Tibial artery (tissue), 4 donors: ENCODE measurements around the gene INHBB.

Experiments
- DNase-seq, 2 donors: peaks; one replicate each; pipeline ENCODE4 v3.0.0-alpha.2; 2019
- H3K27ac ChIP-seq, 2 donors: fragments of 200-600 bp; sonication (generic) in 1 of 2; 1 replicate in 1 of 2; 2 replicates in 1 of 2; pipeline ENCODE4 v1.5.1; 2018 to 2019; ENCODE audit warnings: mild to moderate bottlenecking in 1 of 2
- H3K27me3 ChIP-seq, 2 donors: fragments of 200-600 bp; sonication (generic) in 1 of 2; one replicate each; pipeline versions ENCODE4 v1.5.1 to v1.6.0; 2016 to 2019
- H3K36me3 ChIP-seq, 3 donors: fragments of 200-600 bp; sonication (generic) in 2 of 3; one replicate each; pipeline ENCODE4 v1.5.1; 2016 to 2019; ENCODE audit warnings: mild to moderate bottlenecking in 2 of 3
- H3K4me1 ChIP-seq, 4 donors: fragments of 200-600 bp; sonication (generic) in 2 of 4; 1 replicate in 3 of 4; 2 replicates in 1 of 4; pipeline ENCODE4 v1.5.1; 2016 to 2019
- H3K4me3 ChIP-seq, 2 donors: fragments of 200-600 bp; sonication (generic) in 1 of 2; 1 replicate in 1 of 2; 2 replicates in 1 of 2; pipeline ENCODE4 v1.5.1; 2018 to 2019; ENCODE audit warnings: mild to moderate bottlenecking in 2 of 2
- H3K9me3 ChIP-seq, 3 donors: fragments of 200-600 bp; sonication (generic) in 1 of 3; one replicate each; pipeline ENCODE4 v1.5.1; 2016 to 2019
- intact Hi-C: fragments of 100-400 bp; cut with DNase I; formaldehyde crosslinking; loops from one replicate; pipeline ENCODE4 v1.15.0; 2023; ENCODE audit warnings: low total_unique reads
- TF ChIP-seq, protein P1 (sequence below), 2 experiments: fragments of 200-600 bp in 1 of 2; fragments of 450-650 bp in 1 of 2; IDR thresholded peaks; one replicate each; pipeline ENCODE4 v1.5.1; 2017 to 2019; ENCODE audit warnings: antibody characterized with exemption in 2 of 2, mild to moderate bottlenecking in 1 of 2, moderate library complexity in 1 of 2

INHBB gene

DNA sequence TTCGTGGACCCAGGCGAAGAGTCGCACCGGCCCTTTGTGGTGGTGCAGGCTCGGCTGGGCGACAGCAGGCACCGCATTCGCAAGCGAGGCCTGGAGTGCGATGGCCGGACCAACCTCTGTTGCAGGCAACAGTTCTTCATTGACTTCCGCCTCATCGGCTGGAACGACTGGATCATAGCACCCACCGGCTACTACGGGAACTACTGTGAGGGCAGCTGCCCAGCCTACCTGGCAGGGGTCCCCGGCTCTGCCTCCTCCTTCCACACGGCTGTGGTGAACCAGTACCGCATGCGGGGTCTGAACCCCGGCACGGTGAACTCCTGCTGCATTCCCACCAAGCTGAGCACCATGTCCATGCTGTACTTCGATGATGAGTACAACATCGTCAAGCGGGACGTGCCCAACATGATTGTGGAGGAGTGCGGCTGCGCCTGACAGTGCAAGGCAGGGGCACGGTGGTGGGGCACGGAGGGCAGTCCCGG lies 3.5 kb downstream of the INHBB start:
- peaks cover 0 to 23% (median 13%) of the 10 kb centered on the region in 3 donors for H3K36me3 ChIP-seq
- H3K27me3 ChIP-seq = peaks cover 0 to 1% of the 10 kb centered on the region in 2 donors
- no peaks in the 10 kb centered on the region for H3K9me3 ChIP-seq
- H3K27ac ChIP-seq = no peak overlapping the region
- TF ChIP-seq, protein P1, sequence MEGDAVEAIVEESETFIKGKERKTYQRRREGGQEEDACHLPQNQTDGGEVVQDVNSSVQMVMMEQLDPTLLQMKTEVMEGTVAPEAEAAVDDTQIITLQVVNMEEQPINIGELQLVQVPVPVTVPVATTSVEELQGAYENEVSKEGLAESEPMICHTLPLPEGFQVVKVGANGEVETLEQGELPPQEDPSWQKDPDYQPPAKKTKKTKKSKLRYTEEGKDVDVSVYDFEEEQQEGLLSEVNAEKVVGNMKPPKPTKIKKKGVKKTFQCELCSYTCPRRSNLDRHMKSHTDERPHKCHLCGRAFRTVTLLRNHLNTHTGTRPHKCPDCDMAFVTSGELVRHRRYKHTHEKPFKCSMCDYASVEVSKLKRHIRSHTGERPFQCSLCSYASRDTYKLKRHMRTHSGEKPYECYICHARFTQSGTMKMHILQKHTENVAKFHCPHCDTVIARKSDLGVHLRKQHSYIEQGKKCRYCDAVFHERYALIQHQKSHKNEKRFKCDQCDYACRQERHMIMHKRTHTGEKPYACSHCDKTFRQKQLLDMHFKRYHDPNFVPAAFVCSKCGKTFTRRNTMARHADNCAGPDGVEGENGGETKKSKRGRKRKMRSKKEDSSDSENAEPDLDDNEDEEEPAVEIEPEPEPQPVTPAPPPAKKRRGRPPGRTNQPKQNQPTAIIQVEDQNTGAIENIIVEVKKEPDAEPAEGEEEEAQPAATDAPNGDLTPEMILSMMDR (IDR thresholded peaks at IDR 0.05) = no peak
- H3K4me3 ChIP-seq = no peak overlapping the region
- intact Hi-C loops = loop anchor here (5.0 to 10.0 kb wide), 2 partner anchors 188 to 725 kb away; no protein-coding TSS in a partner anchor
- DNase-seq = no peak
- peaks cover 0 to 27% (median 21%) of the 10 kb centered on the region in 4 donors for H3K4me1 ChIP-seq

DNA sequence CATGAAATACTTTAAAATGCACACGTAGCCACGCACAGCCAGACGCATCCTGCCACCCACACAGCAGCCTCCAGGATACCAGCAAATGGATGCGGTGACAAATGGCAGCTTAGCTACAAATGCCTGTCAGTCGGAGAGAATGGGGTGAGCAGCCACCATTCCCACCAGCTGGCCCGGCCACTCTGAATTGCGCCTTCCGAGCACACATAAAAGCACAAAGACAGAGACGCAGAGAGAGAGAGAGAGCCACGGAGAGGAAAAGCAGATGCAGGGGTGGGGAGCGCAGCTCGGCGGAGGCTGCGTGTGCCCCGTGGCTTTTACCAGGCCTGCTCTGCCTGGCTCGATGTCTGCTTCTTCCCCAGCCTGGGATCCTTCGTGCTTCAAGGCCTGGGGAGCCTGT lies 4.1 kb downstream of the INHBB start:
- peaks cover 0 to 21% (median 17%) of the 10 kb centered on the region in 4 donors for H3K4me1 ChIP-seq
- TF ChIP-seq, protein P1 (IDR thresholded peaks at IDR 0.05) = no peak
- no peak for DNase-seq
- H3K27ac ChIP-seq = no peak overlapping the region
- H3K4me3 ChIP-seq = no peak overlapping the region
- no peaks in the 10 kb centered on the region for H3K27me3 ChIP-seq
- no peaks in the 10 kb centered on the region for H3K9me3 ChIP-seq
- intact Hi-C loops = no loop called here
- H3K36me3 ChIP-seq = peaks cover 0 to 23% (median 13%) of the 10 kb centered on the region in 3 donors

DNA sequence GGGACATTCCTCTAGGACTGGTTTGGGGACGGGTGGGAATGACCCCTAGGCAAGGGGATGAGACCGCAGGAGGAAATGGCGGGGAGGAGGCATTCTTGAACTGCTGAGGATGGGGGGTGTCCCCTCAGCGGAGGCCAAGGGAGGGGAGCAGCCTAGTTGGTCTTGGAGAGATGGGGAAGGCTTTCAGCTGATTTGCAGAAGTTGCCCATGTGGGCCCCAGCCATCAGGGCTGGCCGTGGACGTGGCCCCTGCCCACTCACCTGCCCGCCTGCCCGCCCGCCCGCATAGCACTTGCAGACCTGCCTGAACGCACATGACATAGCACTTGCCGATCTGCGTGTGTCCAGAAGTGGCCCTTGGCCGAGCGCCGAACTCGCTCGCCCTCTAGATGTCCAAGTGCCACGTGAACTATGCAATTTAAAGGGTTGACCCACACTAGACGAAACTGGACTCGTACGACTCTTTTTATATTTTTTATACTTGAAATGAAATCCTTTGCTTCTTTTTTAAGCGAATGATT lies 4.9 kb downstream of the INHBB start:
- no peak overlapping the region for H3K4me3 ChIP-seq
- H3K9me3 ChIP-seq = no peaks in the 10 kb centered on the region
- peaks cover 0 to 20% (median 17%) of the 10 kb centered on the region in 4 donors for H3K4me1 ChIP-seq
- TF ChIP-seq, protein P1 (IDR thresholded peaks at IDR 0.05) = no peak
- DNase-seq = no peak
- H3K27me3 ChIP-seq = no peaks in the 10 kb centered on the region
- H3K36me3 ChIP-seq = peaks cover 0 to 23% (median 13%) of the 10 kb centered on the region in 3 donors
- intact Hi-C loops = no loop called here
- H3K27ac ChIP-seq = no peak overlapping the region

DNA sequence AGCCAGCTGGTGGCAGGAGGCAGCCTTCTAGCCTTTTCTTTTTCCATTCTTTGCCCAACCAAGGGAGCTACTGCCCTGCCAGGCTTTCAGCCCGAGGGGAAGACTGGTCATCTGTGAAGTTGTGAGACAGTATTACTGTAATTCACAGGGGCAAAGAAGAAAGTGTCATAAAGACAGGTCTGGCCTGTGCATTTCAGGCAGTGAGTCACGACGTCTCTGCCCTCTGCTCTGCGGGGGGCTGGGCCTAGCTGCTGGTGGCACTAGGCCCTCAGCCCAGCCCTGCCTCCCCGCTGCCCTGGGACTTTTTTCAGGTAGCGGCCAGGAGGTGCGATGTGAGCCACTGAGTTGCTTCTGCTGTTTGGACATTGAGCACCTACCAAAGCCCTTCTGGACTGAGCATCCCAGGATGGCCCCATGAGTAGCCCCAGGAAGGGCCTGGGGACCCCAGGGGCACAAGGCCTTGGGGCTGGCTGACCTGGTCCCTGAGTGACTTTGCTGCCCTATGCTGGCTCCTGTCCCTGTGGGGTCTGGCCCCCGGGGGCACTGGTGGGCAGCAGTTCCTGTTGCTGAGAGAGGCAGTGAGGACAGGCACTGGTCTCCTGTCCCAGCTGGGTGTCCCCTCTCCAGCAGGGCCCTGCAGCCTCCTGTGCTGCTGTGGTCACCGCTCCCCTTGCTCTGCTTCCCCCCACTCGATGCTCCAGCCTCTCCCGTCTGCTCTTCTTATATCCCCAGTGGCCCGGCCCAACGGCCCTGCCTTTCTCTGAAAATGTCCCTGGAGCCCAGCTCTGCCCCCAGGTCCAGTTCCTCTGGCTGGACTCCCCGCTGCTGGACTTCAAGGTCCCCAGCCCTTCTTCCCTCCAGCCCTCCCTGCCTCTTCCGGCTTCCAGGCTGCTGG lies 7.0 kb downstream of the INHBB start:
- TF ChIP-seq, protein P1 (IDR thresholded peaks at IDR 0.05) = no peak
- H3K9me3 ChIP-seq = no peaks in the 10 kb centered on the region
- H3K4me1 ChIP-seq = peaks cover 0 to 2% (median under 1%) of the 10 kb centered on the region in 4 donors
- H3K36me3 ChIP-seq = peaks cover 0 to 23% (median 13%) of the 10 kb centered on the region in 3 donors
- intact Hi-C loops = no loop called here
- H3K27me3 ChIP-seq = peaks cover 0 to 2% of the 10 kb centered on the region in 2 donors
- H3K27ac ChIP-seq = no peak overlapping the region
- no peak for DNase-seq
- no peak overlapping the region for H3K4me3 ChIP-seq

DNA sequence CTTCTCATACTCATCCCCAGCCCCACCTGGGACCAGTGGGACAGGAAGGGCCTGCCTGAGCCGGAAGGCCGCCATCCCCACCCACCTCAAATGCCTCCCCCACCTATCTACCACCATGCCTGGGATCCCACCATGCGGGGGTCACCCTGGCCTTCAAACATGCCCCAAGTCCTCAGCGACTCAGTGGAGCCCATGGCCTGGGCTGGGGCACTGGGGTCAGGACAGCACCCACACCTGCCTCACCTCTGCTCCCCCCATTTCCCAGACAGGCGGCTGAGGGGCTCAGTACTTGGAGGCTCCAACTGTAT lies 7.6 kb downstream of the INHBB start:
- DNase-seq = no peak
- intact Hi-C loops = no loop called here

More for the DNA sequence above, 7.6 kb downstream of the INHBB start:
- no peaks in the 10 kb centered on the region for H3K4me1 ChIP-seq
- H3K9me3 ChIP-seq = no peaks in the 10 kb centered on the region
- H3K27ac ChIP-seq = no peak overlapping the region
- H3K4me3 ChIP-seq = no peak overlapping the region
- H3K36me3 ChIP-seq = peaks cover 0 to 23% (median 13%) of the 10 kb centered on the region in 3 donors
- TF ChIP-seq, protein P1 (IDR thresholded peaks at IDR 0.05) = no peak
- peaks cover 0 to 2% of the 10 kb centered on the region in 2 donors for H3K27me3 ChIP-seq
